Astrocyte of the spinal cord (primary cell): ENCODE measurements around the gene F5.
A peak's percentile ranks its signal among the peaks of the same experiment; 100 is the strongest.

Experiments
- DNase-seq: peaks from one replicate; pipeline ENCODE4 v3.0.0; 2011; ENCODE audit warnings: low read depth, low spot score
- H3K4me3 ChIP-seq: 2 replicates; pipeline ENCODE4 v1.5.1; 2011; ENCODE audit warnings: low read depth, mild to moderate bottlenecking, low read length, moderate library complexity
- CTCF ChIP-seq: IDR thresholded peaks from 2 replicates; pipeline ENCODE4 v1.5.1; 2012; ENCODE audit warnings: low read depth, mild to moderate bottlenecking, low read length, inconsistent platforms
- in situ Hi-C: cut with HindIII; loops from 2 replicates; pipeline ENCODE4 v1.10.0; 2017; ENCODE audit warnings: low sequenced_read_pairs

Gene F5

GRCh38 chr1:169491845-169492281 lies 94.4 kb downstream of the F5 start:
- no peak for TF ChIP-seq CTCF
- in situ Hi-C loops: no loop called here
- no peak for DNase-seq
- no peak overlapping the region for H3K4me3 ChIP-seq

GRCh38 chr1:169488157-169488556 lies 98.1 kb downstream of the F5 start:
- no peak for DNase-seq
- in situ Hi-C loops: no loop called here
- H3K4me3 ChIP-seq: no peak overlapping the region
- TF ChIP-seq CTCF: no peak

- no peak overlapping the region for H3K4me3 ChIP-seq
- in situ Hi-C loops: no loop called here
- TF ChIP-seq CTCF: no peak
- DNase-seq: no peak
Measured at GRCh38 chr1:169487561-169487960, 98.7 kb downstream of the F5 start.

GRCh38 chr1:169487133-169487532 lies 99.1 kb downstream of the F5 start:
- no peak for DNase-seq
- peak overlapping the region; percentile 63 for H3K4me3 ChIP-seq
- in situ Hi-C loops: no loop called here
- TF ChIP-seq CTCF: no peak

GRCh38 chr1:169486281-169487051 lies 99.8 kb downstream of the F5 start:
- in situ Hi-C loops: no loop called here
- peak overlapping the region; percentile 63 for H3K4me3 ChIP-seq
- no peak for DNase-seq
- TF ChIP-seq CTCF: no peak

- peak within 1 kb of the TSS; percentile 63 for H3K4me3 ChIP-seq
- peak; percentile 100 for DNase-seq
- TF ChIP-seq CTCF: peak; percentile 29
- in situ Hi-C loops: no loop called here
Measured at GRCh38 chr1:169485431-169486280, 100.6 kb downstream of the F5 start, which contains the start of gene SLC19A2. Gene SLC19A2 (minus strand): TSS chr1:169485944. CDS start chr1:169485766, 178 bp downstream.
